CD8-positive, alpha-beta memory T cell (primary cell): ENCODE data around the gene SLC12A3. TPM values are rescaled to one million over a fixed set of nuclear protein-coding genes. Genes with fewer than 3 reads are reported as not detected.

Source experiments
- CTCF ChIA-PET: fragments of 350-600 bp; sonication (Branson Sonifier 250); formaldehyde crosslinking; loops from one replicate; lab custom pipeline; 2021; ENCODE audit warnings: antibody characterized with exemption; lab: Charles Lee
- POLR2A ChIA-PET: fragments of 350-600 bp; sonication (Branson Sonifier 250); formaldehyde crosslinking; loops from one replicate; lab custom pipeline; 2021; ENCODE audit warnings: antibody characterized with exemption; lab: Charles Lee
- DNase-seq, 5 donors: peaks; one replicate each; pipeline versions ENCODE4 v3.0.0 to v3.0.0-alpha.2; 2020 to 2022; ENCODE audit warnings: mixed read lengths in 1 of 5
- H3K27ac ChIP-seq: one replicate; pipeline ENCODE4 v1.7.0; 2013; ENCODE audit warnings: low read depth, mild to moderate bottlenecking, low read length, moderate library complexity
- H3K27me3 ChIP-seq: 2 replicates; pipeline ENCODE4 v1.7.0; 2013; ENCODE audit warnings: low read length, mild to moderate bottlenecking; ENCODE audit not compliant: insufficient read depth, poor library complexity, severe bottlenecking
- H3K36me3 ChIP-seq: 2 replicates; pipeline ENCODE4 v1.7.0; 2013; ENCODE audit warnings: mild to moderate bottlenecking, low read length, moderate library complexity; ENCODE audit not compliant: insufficient read depth
- H3K4me1 ChIP-seq: 2 replicates; pipeline ENCODE4 v1.7.0; 2013; ENCODE audit warnings: mild to moderate bottlenecking, low read length, moderate library complexity; ENCODE audit not compliant: insufficient read depth
- H3K4me3 ChIP-seq: 2 replicates; pipeline ENCODE4 v1.7.0; 2013; ENCODE audit warnings: mild to moderate bottlenecking, low read length
- H3K9me3 ChIP-seq: 2 replicates; pipeline ENCODE4 v1.7.0; 2013; ENCODE audit warnings: mild to moderate bottlenecking, low read length
- H3K27ac Mint-ChIP-seq, 8 donors: one replicate each; pipeline ENCODE4 v1.8.0; 2020 to 2021; ENCODE audit warnings: mixed read lengths in 8 of 8, mild to moderate bottlenecking in 6 of 8, inconsistent platforms in 3 of 8, moderate library complexity in 3 of 8
- H3K27me3 Mint-ChIP-seq, 2 donors: one replicate each; pipeline ENCODE4 v1.8.0; 2020 to 2021; ENCODE audit warnings: mixed read lengths in 2 of 2, mild to moderate bottlenecking in 1 of 2, moderate library complexity in 1 of 2
- H3K36me3 Mint-ChIP-seq, 3 donors: one replicate each; pipeline ENCODE4 v1.8.0; 2020 to 2021; ENCODE audit warnings: mixed read lengths in 3 of 3, inconsistent platforms in 1 of 3, mild to moderate bottlenecking in 1 of 3
- H3K4me1 Mint-ChIP-seq, 3 donors: one replicate each; pipeline ENCODE4 v1.8.0; 2020 to 2021; ENCODE audit warnings: mixed read lengths in 3 of 3, inconsistent platforms in 1 of 3, mild to moderate bottlenecking in 1 of 3
- H3K4me3 Mint-ChIP-seq, 7 donors: one replicate each; pipeline ENCODE4 v1.8.0; 2020 to 2021; ENCODE audit warnings: mixed read lengths in 7 of 7, mild to moderate bottlenecking in 6 of 7, moderate library complexity in 4 of 7, inconsistent platforms in 2 of 7
- H3K9me3 Mint-ChIP-seq, 5 donors: one replicate each; pipeline ENCODE4 v1.8.0; 2020 to 2022; ENCODE audit warnings: mixed read lengths in 5 of 5, mild to moderate bottlenecking in 3 of 5, moderate library complexity in 2 of 5, inconsistent platforms in 1 of 5
- polyA plus RNA-seq: library from polyadenylated mRNA; unstranded; fragments of 300-500 nt; fragmentation: Illumina TruSeq; gene quantifications from one replicate; pipeline ENCODE4 v1.2.3, GENCODE V29; 2021
- total RNA-seq, 2 experiments: library from RNA; stranded (reverse); gene quantifications; one replicate each; pipeline ENCODE4 v1.2.3, GENCODE V29; 2021

SLC12A3 gene
- total and polyA plus RNA-seq, 3 experiments from 2014 or later: not detected

DNA sequence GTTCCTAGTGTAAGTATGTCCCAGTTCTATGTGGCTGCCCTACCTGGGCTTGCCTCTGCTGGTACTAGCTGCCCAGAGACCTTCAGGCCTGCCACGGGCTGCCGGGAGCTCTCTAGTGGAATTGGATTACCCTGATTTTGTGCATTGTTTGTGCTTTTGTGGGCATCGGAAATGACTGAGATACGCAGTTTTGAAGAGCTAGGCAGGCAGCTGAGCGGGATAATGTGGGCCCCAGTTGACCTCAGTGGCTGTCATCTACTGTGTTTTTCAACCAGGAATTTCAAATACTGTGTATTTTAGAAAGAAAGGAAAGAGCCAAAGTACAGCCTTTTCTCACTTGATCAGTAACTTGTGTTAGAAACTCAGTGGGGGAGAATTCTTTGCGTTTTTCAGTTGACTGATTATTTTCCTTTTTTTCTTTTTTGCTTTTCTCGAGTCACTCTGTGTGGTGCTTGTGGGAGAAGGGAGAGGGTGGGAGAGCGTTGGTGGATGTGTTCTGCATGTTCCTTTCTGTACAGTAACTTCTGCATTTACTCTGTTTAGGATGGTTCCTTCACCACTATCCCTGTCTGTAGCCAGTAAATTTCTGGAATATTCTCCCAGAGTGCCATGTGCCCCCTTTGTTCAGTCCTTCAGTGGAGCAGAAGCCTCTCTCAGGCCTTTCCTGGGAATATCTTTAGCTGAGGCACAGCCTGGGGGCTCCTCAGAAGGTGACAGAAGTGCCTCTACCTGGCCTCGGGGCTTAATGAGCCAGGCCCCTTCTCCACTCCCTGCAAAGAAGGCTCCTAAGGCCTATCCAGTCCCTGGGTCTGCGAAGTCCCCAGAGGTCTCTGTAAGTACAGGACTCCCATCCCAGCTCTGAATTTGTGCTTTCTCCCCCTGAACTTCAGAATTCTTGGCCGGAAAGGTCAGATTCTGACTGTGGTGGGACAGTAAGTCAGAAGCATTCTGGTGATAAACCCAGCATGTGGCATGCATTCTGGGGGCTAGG, 15.0 kb upstream of the SLC12A3 start:
- peaks cover 0 to 1% of the 10 kb centered on the region in 2 donors for H3K27me3 Mint-ChIP-seq
- POLR2A ChIA-PET: no interaction called here
- Histone ChIP-seq H3K4me3 (no peak overlapping the region), H3K27ac (no peak overlapping the region), H3K36me3 (no peaks in the 10 kb centered on the region), H3K4me1 (no peaks in the 10 kb centered on the region), H3K9me3 (no peaks in the 10 kb centered on the region), H3K27me3 (no peaks in the 10 kb centered on the region)
- no peak overlapping the region for H3K4me3 Mint-ChIP-seq
- no peaks in the 10 kb centered on the region for H3K9me3 Mint-ChIP-seq
- peak overlapping the region in 4 of 8 donors; percentile 5 to 61 (median 39) for H3K27ac Mint-ChIP-seq
- CTCF ChIA-PET: no interaction called here
- DNase-seq: peak in 1 of 5 donors; percentile 14
- H3K36me3 Mint-ChIP-seq: peaks cover 0 to 10% (median 0%) of the 10 kb centered on the region in 3 donors
- H3K4me1 Mint-ChIP-seq: peaks cover 16 to 27% (median 17%) of the 10 kb centered on the region in 3 donors

DNA sequence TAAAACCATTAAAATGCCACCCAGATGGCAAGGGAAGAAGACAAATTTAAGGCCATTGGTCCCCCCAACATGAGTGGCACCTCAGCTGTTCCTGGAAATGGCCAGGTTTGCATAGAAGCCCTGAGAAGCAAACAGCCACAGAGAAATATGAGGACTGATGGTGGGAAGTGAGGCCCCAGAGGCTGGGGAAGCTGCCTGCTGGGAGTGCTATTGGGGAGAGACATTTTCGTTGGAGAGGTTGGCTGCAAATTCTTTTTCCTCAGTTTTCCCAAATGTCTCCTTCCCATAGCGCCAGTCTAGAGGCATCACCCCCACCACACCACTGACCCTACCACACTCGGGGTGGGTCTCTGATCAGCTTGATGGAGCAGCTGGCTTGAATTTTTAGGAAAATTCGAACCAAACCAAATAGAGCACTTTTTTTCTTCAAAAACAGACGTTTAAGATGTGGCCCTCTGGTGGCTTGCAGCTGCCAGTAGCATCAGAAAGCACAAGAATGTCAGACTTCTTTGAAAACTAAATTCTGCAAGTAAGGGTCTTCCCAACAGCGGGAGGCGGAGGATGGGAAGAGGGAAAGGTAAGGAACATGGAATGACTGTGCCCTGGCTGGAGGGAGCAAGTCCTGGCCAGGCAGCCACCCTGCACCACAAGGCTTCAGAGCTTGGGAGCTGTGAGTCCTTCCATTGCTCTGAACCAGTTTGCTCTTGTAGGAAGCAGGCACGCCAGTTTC, 13.2 kb upstream of the SLC12A3 start:
- Histone ChIP-seq H3K27ac (no peak overlapping the region), H3K27me3 (no peaks in the 10 kb centered on the region), H3K4me1 (no peaks in the 10 kb centered on the region), H3K4me3 (no peak overlapping the region), H3K9me3 (no peaks in the 10 kb centered on the region), H3K36me3 (no peaks in the 10 kb centered on the region)
- peak in 1 of 5 donors; percentile 8 for DNase-seq
- Mint-ChIP-seq H3K36me3 (no peaks in the 10 kb centered on the region), H3K4me1 (peaks cover 14 to 23% (median 16%) of the 10 kb centered on the region in 3 donors), H3K27me3 (peaks cover 0 to 1% of the 10 kb centered on the region in 2 donors), H3K4me3 (no peak overlapping the region), H3K9me3 (no peaks in the 10 kb centered on the region), H3K27ac (no peak overlapping the region)
- CTCF ChIA-PET: interaction anchor here (0.8 kb wide), 1 partner anchor 32 kb away, joined by 3 read pairs; no protein-coding TSS in a partner anchor
- POLR2A ChIA-PET: no interaction called here

DNA sequence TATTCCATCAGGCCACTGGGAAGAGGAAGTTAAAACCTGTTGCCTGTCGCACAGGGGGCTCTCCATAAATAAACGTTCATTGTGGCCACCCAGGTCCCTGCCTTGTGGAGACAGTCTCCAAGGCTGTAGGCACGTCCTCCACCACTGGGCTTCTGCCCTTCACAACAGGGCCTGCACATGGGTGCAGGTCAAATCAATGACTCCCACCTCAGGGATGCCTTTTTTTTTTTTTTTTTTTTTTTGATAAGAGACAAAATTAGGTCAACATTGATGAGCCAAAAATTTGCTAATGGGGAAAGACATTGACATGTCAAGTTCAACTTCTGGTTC, 12.6 kb upstream of the SLC12A3 start:
- peaks cover 0 to 1% of the 10 kb centered on the region in 2 donors for H3K27me3 Mint-ChIP-seq
- Histone ChIP-seq H3K27ac (no peak overlapping the region), H3K4me1 (no peaks in the 10 kb centered on the region), H3K9me3 (no peaks in the 10 kb centered on the region), H3K36me3 (no peaks in the 10 kb centered on the region), H3K4me3 (no peak overlapping the region), H3K27me3 (no peaks in the 10 kb centered on the region)
- no peaks in the 10 kb centered on the region for H3K36me3 Mint-ChIP-seq
- ChIA-PET POLR2A (no interaction called here), CTCF (no interaction called here)
- H3K4me1 Mint-ChIP-seq: peaks cover 8 to 18% (median 12%) of the 10 kb centered on the region in 3 donors
- H3K9me3 Mint-ChIP-seq: no peaks in the 10 kb centered on the region
- no peak overlapping the region for H3K4me3 Mint-ChIP-seq
- DNase-seq: peak in 1 of 5 donors; percentile 19
- no peak overlapping the region for H3K27ac Mint-ChIP-seq

DNA sequence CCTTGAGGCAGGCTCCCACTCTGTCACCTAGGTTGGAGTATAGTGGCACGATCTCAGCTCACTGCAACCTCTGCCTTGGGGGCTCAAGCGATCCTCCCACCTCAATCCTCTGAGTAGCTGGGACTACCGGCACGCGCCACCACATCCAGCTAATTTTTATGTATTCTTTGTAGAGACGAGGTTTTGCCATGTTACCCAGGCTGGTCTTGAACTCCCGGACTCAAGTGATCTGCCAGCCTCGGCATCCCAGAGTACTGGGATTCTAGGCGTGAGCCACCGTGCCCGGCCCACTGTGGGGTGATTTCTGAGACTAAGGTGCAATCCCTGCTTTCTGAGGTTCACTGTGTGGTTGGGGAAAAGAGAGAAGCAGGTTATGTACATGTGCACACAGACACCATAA, 12.0 kb upstream of the SLC12A3 start:
- Mint-ChIP-seq H3K4me1 (peaks cover 2 to 12% (median 6%) of the 10 kb centered on the region in 3 donors), H3K4me3 (no peak overlapping the region), H3K27ac (peak overlapping the region in 1 of 8 donors; percentile 49), H3K36me3 (no peaks in the 10 kb centered on the region), H3K27me3 (peaks cover 0 to 1% of the 10 kb centered on the region in 2 donors), H3K9me3 (no peaks in the 10 kb centered on the region)
- no peaks in the 10 kb centered on the region for H3K4me1 ChIP-seq
- H3K9me3 ChIP-seq: no peaks in the 10 kb centered on the region
- no peaks in the 10 kb centered on the region for H3K27me3 ChIP-seq
- ChIA-PET CTCF (no interaction called here), POLR2A (no interaction called here)
- DNase-seq: peak in 1 of 5 donors; percentile 34
- H3K4me3 ChIP-seq: no peak overlapping the region
- no peaks in the 10 kb centered on the region for H3K36me3 ChIP-seq
- H3K27ac ChIP-seq: no peak overlapping the region

DNA sequence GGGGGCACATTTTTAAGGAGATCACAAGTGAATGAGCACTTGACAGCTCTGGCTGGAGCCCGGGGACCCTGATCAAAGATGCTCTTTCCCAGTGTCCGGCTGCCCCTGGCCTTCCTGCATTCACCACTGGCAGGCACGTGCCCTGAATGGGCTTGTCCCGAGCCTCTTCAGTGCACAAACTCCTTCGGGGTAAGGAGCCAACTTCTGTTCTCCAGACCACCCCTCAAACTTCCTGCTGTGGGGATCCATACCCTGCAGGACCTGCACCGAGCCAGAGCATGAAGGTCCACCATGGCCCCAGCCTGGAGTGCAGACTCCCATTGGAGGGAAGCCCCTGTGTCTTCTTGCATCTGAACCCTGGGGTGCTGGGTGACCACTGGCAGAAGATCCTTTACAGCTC, 9.8 kb upstream of the SLC12A3 start:
- peak in 1 of 5 donors; percentile 9 for DNase-seq
- H3K27ac Mint-ChIP-seq: no peak overlapping the region
- ChIA-PET POLR2A (no interaction called here), CTCF (interaction anchor here (2.7 kb wide), 1 partner anchor 12 kb away, joined by 16 read pairs; no protein-coding TSS in a partner anchor)
- H3K27me3 Mint-ChIP-seq: peaks cover 0 to 1% of the 10 kb centered on the region in 2 donors
- Histone ChIP-seq H3K27ac (no peak overlapping the region), H3K4me3 (no peak overlapping the region), H3K27me3 (no peaks in the 10 kb centered on the region), H3K9me3 (no peaks in the 10 kb centered on the region), H3K4me1 (peaks cover 17% of the 10 kb centered on the region), H3K36me3 (no peaks in the 10 kb centered on the region)
- no peaks in the 10 kb centered on the region for H3K36me3 Mint-ChIP-seq
- H3K4me1 Mint-ChIP-seq: peaks cover 8 to 20% (median 16%) of the 10 kb centered on the region in 3 donors
- no peaks in the 10 kb centered on the region for H3K9me3 Mint-ChIP-seq
- no peak overlapping the region for H3K4me3 Mint-ChIP-seq

DNA sequence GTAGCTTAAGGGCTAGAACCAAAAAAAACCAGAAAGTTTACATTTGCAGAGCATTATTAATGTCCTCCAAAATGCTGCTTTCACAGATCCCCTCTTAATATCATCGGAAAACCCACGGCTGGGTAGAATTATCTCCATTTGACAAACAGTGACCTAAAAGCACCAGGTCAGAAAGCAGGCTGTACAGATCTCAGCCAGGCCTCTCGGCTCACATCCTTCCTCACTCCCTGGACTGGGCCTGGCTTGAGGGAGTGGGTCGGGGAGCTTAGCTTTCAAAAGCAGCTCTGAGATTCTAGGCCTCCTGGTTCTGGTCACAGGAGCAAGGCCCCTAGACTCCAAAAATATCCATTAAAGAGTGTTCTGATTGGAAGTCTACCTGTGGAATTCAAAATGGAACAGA, 9.1 kb upstream of the SLC12A3 start:
- Mint-ChIP-seq H3K36me3 (no peaks in the 10 kb centered on the region), H3K4me3 (no peak overlapping the region), H3K4me1 (peaks cover 15 to 28% (median 23%) of the 10 kb centered on the region in 3 donors), H3K27ac (peak overlapping the region in 2 of 8 donors; percentile 12 to 86), H3K27me3 (peaks cover 0 to 1% of the 10 kb centered on the region in 2 donors), H3K9me3 (no peaks in the 10 kb centered on the region)
- H3K9me3 ChIP-seq: no peaks in the 10 kb centered on the region
- H3K27ac ChIP-seq: no peak overlapping the region
- no peak overlapping the region for H3K4me3 ChIP-seq
- CTCF ChIA-PET: interaction anchor here (2.7 kb wide), 1 partner anchor 11 kb away, joined by 16 read pairs; no protein-coding TSS in a partner anchor
- H3K4me1 ChIP-seq: peaks cover 23% of the 10 kb centered on the region
- POLR2A ChIA-PET: no interaction called here
- no peak for DNase-seq
- no peaks in the 10 kb centered on the region for H3K36me3 ChIP-seq
- H3K27me3 ChIP-seq: no peaks in the 10 kb centered on the region

DNA sequence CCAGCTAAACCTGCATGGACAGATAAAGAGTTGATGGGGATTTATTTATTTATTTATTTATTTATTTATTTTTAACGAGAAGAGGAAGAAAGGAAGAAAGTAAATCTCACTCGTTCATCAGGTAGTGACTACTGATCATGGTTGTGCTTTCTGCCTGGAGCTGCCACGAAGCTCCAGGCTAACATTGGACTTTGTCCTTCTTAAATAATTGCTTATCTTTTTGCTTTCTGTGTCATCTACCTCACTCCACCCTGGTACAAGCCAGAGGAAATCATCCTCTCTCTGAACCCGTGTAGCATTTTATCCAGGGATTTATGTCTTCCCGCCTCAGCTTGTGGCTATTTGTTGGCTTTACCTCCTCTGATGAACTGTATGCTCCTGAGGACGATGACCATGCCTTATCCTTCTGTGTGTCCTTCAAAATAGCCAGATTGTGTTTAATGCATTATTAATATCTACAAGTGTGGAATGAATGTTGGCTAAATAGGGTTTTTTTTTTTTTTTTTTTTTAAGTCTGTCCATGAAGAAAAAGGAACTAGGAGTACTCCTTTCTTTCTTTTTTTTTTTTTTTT, 8.0 kb upstream of the SLC12A3 start:
- Mint-ChIP-seq H3K27ac (no peak overlapping the region), H3K4me3 (no peak overlapping the region), H3K27me3 (peaks cover 0 to 1% of the 10 kb centered on the region in 2 donors), H3K4me1 (peaks cover 25 to 38% (median 34%) of the 10 kb centered on the region in 3 donors), H3K9me3 (no peaks in the 10 kb centered on the region), H3K36me3 (no peaks in the 10 kb centered on the region)
- H3K4me3 ChIP-seq: no peak overlapping the region
- no peak overlapping the region for H3K27ac ChIP-seq
- H3K9me3 ChIP-seq: no peaks in the 10 kb centered on the region
- no peaks in the 10 kb centered on the region for H3K36me3 ChIP-seq
- H3K4me1 ChIP-seq: peaks cover 34% of the 10 kb centered on the region
- ChIA-PET POLR2A (no interaction called here), CTCF (interaction anchor here (2.7 kb wide), 1 partner anchor 10 kb away, joined by 16 read pairs; no protein-coding TSS in a partner anchor)
- DNase-seq: no peak
- no peaks in the 10 kb centered on the region for H3K27me3 ChIP-seq
